Measurements from ENCODE around the gene KCNQ2. TPM values are rescaled to one million over a fixed set of nuclear protein-coding genes. Genes with fewer than 3 reads are reported as not detected.
A peak's percentile ranks its signal among the peaks of the same experiment; 100 is the strongest.

Gene KCNQ2
- total RNA-seq, 1 experiment from 2014 or later, result not detected

- H3F3A ChIP-seq (ENCODE audit: insufficient read depth, low read depth), result peaks cover 4% of the 10 kb centered on the region; the same call in 1 of the 2 replicates
- CTCF ChIA-PET, result no interaction called here
- no peaks in the 10 kb centered on the region for H3K4me1 ChIP-seq (replicated peaks; ENCODE audit: insufficient read depth)
- H3K4me3 ChIP-seq, result no peak overlapping the region
- no peak for DNase-seq
- intact Hi-C loops (cut with micrococcal nuclease; ENCODE audit: unreplicated experiment), result loop anchor here (2.0 to 10.0 kb wide), 2 partner anchors 51 to 93 kb away; partner anchors contain the start of genes EEF1A2 and PTK6
- no peaks in the 10 kb centered on the region for H3K9me2 ChIP-seq (ENCODE audit: insufficient read depth)
- no peak for TF ChIP-seq CTCF (conservative IDR thresholded peaks at IDR 0.05)
- no peak for TF ChIP-seq EZH2 (IDR thresholded peaks at IDR 0.05; ENCODE audit: low read depth)
- no TSS peak for BruUV-seq (replicated peaks)
- no peak overlapping the region for H3K27ac ChIP-seq
- no peak overlapping the region for H3K4me2 ChIP-seq
- no peaks in the 10 kb centered on the region for H4K20me1 ChIP-seq (ENCODE audit: insufficient read depth)
- no peaks in the 10 kb centered on the region for H3K9me3 ChIP-seq (ENCODE audit: insufficient read depth, low read depth)
- H2AFZ ChIP-seq, result no peak overlapping the region
- peaks cover 35% of the 10 kb centered on the region for H3K27me3 ChIP-seq (ENCODE audit: insufficient read depth, low read depth)
- no peaks in the 10 kb centered on the region for H3K36me3 ChIP-seq (ENCODE audit: low read depth)
- POLR2A ChIA-PET (ENCODE audit: unreplicated experiment), result no interaction called here
- H3K79me2 ChIP-seq (ENCODE audit: low read depth), result no peaks in the 10 kb centered on the region
Measured at GRCh38 chr20:63443606-63444395, 28.7 kb downstream of the KCNQ2 start.

GRCh38 chr20:63442100-63442493 lies 30.4 kb downstream of the KCNQ2 start:
- BruUV-seq (replicated peaks), result no TSS peak
- Histone ChIP-seq H3K4me3 (no peak overlapping the region), H4K20me1 (ENCODE audit: insufficient read depth) (no peaks in the 10 kb centered on the region), H3K9me3 (ENCODE audit: insufficient read depth, low read depth) (no peaks in the 10 kb centered on the region), H3K9me2 (ENCODE audit: insufficient read depth) (no peaks in the 10 kb centered on the region), H3F3A (ENCODE audit: insufficient read depth, low read depth) (peaks cover 4% of the 10 kb centered on the region; the same call in 1 of the 2 replicates), H3K4me2 (no peak overlapping the region), H3K4me1 (replicated peaks; ENCODE audit: insufficient read depth) (no peaks in the 10 kb centered on the region), H3K27me3 (ENCODE audit: insufficient read depth, low read depth) (peaks cover 39% of the 10 kb centered on the region), H2AFZ (no peak overlapping the region), H3K27ac (no peak overlapping the region), H3K79me2 (ENCODE audit: low read depth) (no peaks in the 10 kb centered on the region), H3K36me3 (ENCODE audit: low read depth) (no peaks in the 10 kb centered on the region)
- intact Hi-C loops (cut with micrococcal nuclease; ENCODE audit: unreplicated experiment), result loop anchor here (2.0 to 10.0 kb wide), 2 partner anchors 53 to 95 kb away; partner anchors contain the start of genes EEF1A2 and PTK6
- CTCF ChIA-PET, result interaction anchor here (1.0 kb wide), 1 partner anchor 79 kb away, joined by 3 read pairs; no protein-coding TSS in a partner anchor
- peak; percentile 44 to 79 for DNase-seq
- POLR2A ChIA-PET (ENCODE audit: unreplicated experiment), result interaction anchor here (0.6 kb wide), 1 partner anchor 19 kb away, joined by 4 read pairs; no protein-coding TSS in a partner anchor
- TF ChIP-seq EZH2 (IDR thresholded peaks at IDR 0.05; ENCODE audit: low read depth) (no peak), CTCF (conservative IDR thresholded peaks at IDR 0.05) (peak; percentile 81)

GRCh38 chr20:63441136-63442099 lies 31.0 kb downstream of the KCNQ2 start:
- no peak overlapping the region for H3K27ac ChIP-seq
- peaks cover 41% of the 10 kb centered on the region for H3K27me3 ChIP-seq (ENCODE audit: insufficient read depth, low read depth)
- CTCF ChIA-PET, result interaction anchor here (1.0 kb wide), 1 partner anchor 80 kb away, joined by 3 read pairs; no protein-coding TSS in a partner anchor
- H3K4me2 ChIP-seq, result no peak overlapping the region
- BruUV-seq (replicated peaks), result no TSS peak
- H3K79me2 ChIP-seq (ENCODE audit: low read depth), result no peaks in the 10 kb centered on the region
- H3K9me2 ChIP-seq (ENCODE audit: insufficient read depth), result no peaks in the 10 kb centered on the region
- no peaks in the 10 kb centered on the region for H3K4me1 ChIP-seq (replicated peaks; ENCODE audit: insufficient read depth)
- H4K20me1 ChIP-seq (ENCODE audit: insufficient read depth), result no peaks in the 10 kb centered on the region
- TF ChIP-seq CTCF (conservative IDR thresholded peaks at IDR 0.05) (no peak), EZH2 (IDR thresholded peaks at IDR 0.05; ENCODE audit: low read depth) (no peak)
- H3K36me3 ChIP-seq (ENCODE audit: low read depth), result no peaks in the 10 kb centered on the region
- no peaks in the 10 kb centered on the region for H3K9me3 ChIP-seq (ENCODE audit: insufficient read depth, low read depth)
- no peak overlapping the region for H2AFZ ChIP-seq
- POLR2A ChIA-PET (ENCODE audit: unreplicated experiment), result interaction anchor here (0.6 kb wide), 1 partner anchor 20 kb away, joined by 4 read pairs; no protein-coding TSS in a partner anchor
- H3F3A ChIP-seq (ENCODE audit: insufficient read depth, low read depth), result peaks cover 4% of the 10 kb centered on the region; the same call in 1 of the 2 replicates
- DNase-seq, result no peak
- intact Hi-C loops (cut with micrococcal nuclease; ENCODE audit: unreplicated experiment), result loop anchor here (2.0 to 10.0 kb wide), 2 partner anchors 53 to 95 kb away; partner anchors contain the start of genes EEF1A2 and PTK6
- H3K4me3 ChIP-seq, result no peak overlapping the region
